K562 (cell line): ENCODE measurements around the gene GRM2. TPM values are rescaled to one million over a fixed set of nuclear protein-coding genes. Genes with fewer than 3 reads are reported as not detected.

ENCODE experiments used
- ATAC-seq: fragments of 200-7000 bp; cut with Tn5 transposase; 3 replicates; pipeline ENCODE4 v1.9.1; 2020; ENCODE audit warnings: moderate library complexity
- BruUV-seq: library from RNA; stranded (reverse); fragments of 400-500 nt; replicated peaks from 2 replicates; lab custom pipeline; 2021; lab: Mats Ljungman, UMichigan
- CTCF ChIA-PET: fragments of 300-600 bp; formaldehyde crosslinking; extraction: SDS; loops from one replicate; lab custom pipeline; 2021; ENCODE audit warnings: low intra/inter-chr PET ratio; lab: Yijun Ruan, JAX
- POLR2A ChIA-PET: fragments of 300-600, 350-650 bp; sonication (Branson Sonifier 250); formaldehyde crosslinking; extraction: SDS; loops from one replicate; lab custom pipeline; 2021; ENCODE audit warnings: antibody characterized with exemption, inconsistent platforms; lab: Yijun Ruan, JAX
- DNase-seq, 4 experiments: peaks; one replicate each; pipeline versions ENCODE4 v3.0.0 to v3.0.0-alpha.2; 2011 to 2018; ENCODE audit warnings: low spot score in 3 of 4, mixed read lengths in 3 of 4; ENCODE audit errors: extremely low read depth in 1 of 4
- FAIRE-seq: peaks from 2 replicates; lab custom pipeline; 2011; peaks lifted over from hg19 to GRCh38; lab: Jason Lieb, UNC
- H2AFZ ChIP-seq: 2 replicates; pipeline ENCODE4 v1.6.0; 2011; ENCODE audit warnings: low read depth, low read length, control low read depth, inconsistent platforms
- H3K27ac ChIP-seq: fragments of 200-600 bp; 3 replicates; pipeline ENCODE4 v1.8.0; 2011; ENCODE audit warnings: low read depth, mild to moderate bottlenecking, control low read depth, inconsistent platforms, low read length, moderate library complexity, mixed read lengths; ENCODE audit errors: extremely low read depth
- H3K27me3 ChIP-seq, 2 experiments: fragments of 300-600 bp in 1 of 2; 2 replicates in 1 of 2; 3 replicates in 1 of 2; pipeline versions ENCODE4 v1.6.0 to v1.8.0; 2011; ENCODE audit warnings: inconsistent platforms in 2 of 2, low read length in 2 of 2, mild to moderate bottlenecking in 1 of 2, mixed read lengths in 1 of 2, moderate library complexity in 1 of 2; ENCODE audit not compliant: control insufficient read depth in 2 of 2, insufficient read depth in 2 of 2
- H3K36me3 ChIP-seq: fragments of 300-600 bp; 3 replicates; pipeline ENCODE4 v1.8.0; 2011; ENCODE audit warnings: mild to moderate bottlenecking, low read length, inconsistent platforms; ENCODE audit not compliant: control insufficient read depth, insufficient read depth
- H3K4me1 ChIP-seq, 2 experiments: fragments of 200-600 bp in 1 of 2; replicated peaks in 1 of 2; 2 replicates in 1 of 2; 3 replicates in 1 of 2; pipeline versions ENCODE4 v1.5.1 to v1.8.0; 2011; ENCODE audit warnings: inconsistent platforms in 2 of 2, low read length in 2 of 2, mild to moderate bottlenecking in 1 of 2, mixed read lengths in 1 of 2, moderate library complexity in 1 of 2; ENCODE audit not compliant: control insufficient read depth in 2 of 2, insufficient read depth in 2 of 2
- H3K4me2 ChIP-seq: 2 replicates; pipeline ENCODE4 v1.6.1; 2011; ENCODE audit warnings: low read length, control low read depth, inconsistent platforms, mixed read lengths; ENCODE audit not compliant: insufficient read depth
- H3K4me3 ChIP-seq: fragments of 200-600 bp; sonication (generic), shearing (Covaris generic); 2 replicates; pipeline ENCODE4 v1.5.1; 2016; ENCODE audit warnings: control low read depth, inconsistent platforms
- H3K79me2 ChIP-seq: fragments of 200-600 bp; 3 replicates; pipeline ENCODE4 v1.8.0; 2011; ENCODE audit warnings: low read length, inconsistent platforms; ENCODE audit not compliant: control insufficient read depth, insufficient read depth
- H3K9ac ChIP-seq, 2 experiments: 2 replicates each; pipeline versions ENCODE4 v1.6.0 to v1.6.1; 2011; ENCODE audit warnings: low read depth in 2 of 2, low read length in 2 of 2, control low read depth in 1 of 2, inconsistent platforms in 1 of 2, mild to moderate bottlenecking in 1 of 2, mixed read lengths in 1 of 2; ENCODE audit not compliant: insufficient read depth in 1 of 2
- H3K9me1 ChIP-seq: one replicate; pipeline ENCODE4 v1.6.0; 2011; ENCODE audit warnings: inconsistent platforms, mild to moderate bottlenecking, low read length, moderate library complexity; ENCODE audit not compliant: control insufficient read depth, insufficient read depth
- H3K9me3 ChIP-seq: replicated peaks from 2 replicates; pipeline ENCODE4 v1.5.1; 2011; ENCODE audit warnings: low read depth, low read length, inconsistent platforms; ENCODE audit not compliant: control insufficient read depth, insufficient read depth
- H4K20me1 ChIP-seq: replicated peaks from 2 replicates; pipeline ENCODE4 v1.6.1; 2011; ENCODE audit warnings: low read length, inconsistent platforms, mixed read lengths; ENCODE audit not compliant: control insufficient read depth, insufficient read depth
- ARID1B ChIP-seq: fragments of 450-650 bp; IDR thresholded peaks from 2 replicates; pipeline ENCODE4 v1.6.1; 2016; ENCODE audit warnings: antibody characterized with exemption, mild to moderate bottlenecking, inconsistent platforms
- NBN ChIP-seq: fragments of 450-650 bp; IDR thresholded peaks from 2 replicates; pipeline ENCODE4 v1.6.1; 2016; ENCODE audit warnings: low read depth, mild to moderate bottlenecking
- NFYB ChIP-seq: IDR thresholded peaks from 2 replicates; pipeline ENCODE4 v1.6.1; 2011; ENCODE audit warnings: mild to moderate bottlenecking, moderate library complexity; ENCODE audit not compliant: insufficient read length; ENCODE audit errors: extremely low read depth
- ZNF224 ChIP-seq: sonication (generic); formaldehyde crosslinking; IDR thresholded peaks from 2 replicates; pipeline ENCODE4 v1.8.0; 2022; ENCODE audit warnings: mild to moderate bottlenecking, missing genetic modification reagents
- WGBS: fragments of 100-300 bp; shearing (Covaris generic); methylation state at CpG from one replicate; pipeline ENCODE4 v1.1.6; 2016; ENCODE audit warnings: low coverage, mixed read lengths; ENCODE audit not compliant: insufficient coverage; ENCODE audit errors: missing lambda C conversion rate; 5-methylcytosine and 5-hydroxymethylcytosine counted together
- in situ Hi-C: fragments of 300-500 bp; cut with MboI; formaldehyde crosslinking; loops from 4 replicates; pipeline ENCODE4 v1.15.0; 2018; ENCODE audit warnings: inconsistent platforms, mixed read lengths
- intact Hi-C: fragments of 100-400 bp; cut with micrococcal nuclease; formaldehyde crosslinking; loops from 2 replicates; pipeline ENCODE4 v1.14.2; 2022
- polyA plus RNA-seq, 8 experiments: library from polyadenylated mRNA; depleted of rRNA in 4 of 8; stranded (reverse) in 5 of 8; unstranded in 3 of 8; fragments of >200 nt; fragmentation: Nextera tagmentation in 2 of 8; fragmentation: Illumina TruSeq in 1 of 8; extraction: Ambion mirVana in 2 of 8; extraction: Trizol in 1 of 8; gene quantifications; 2 replicates each; pipeline versions ENCODE4 v1.2.1 to v1.2.3, GENCODE V29; 2011 to 2014; ENCODE audit warnings: inconsistent platforms in 1 of 8, missing spikeins in 1 of 8
- total RNA-seq, 7 experiments: library from RNA; depleted of rRNA in 6 of 7; stranded (reverse); fragments of >200 nt in 6 of 7; fragmentation: Illumina TruSeq in 2 of 7; extraction: Trizol in 2 of 7; gene quantifications; 2 replicates each; pipeline versions ENCODE4 v1.2.1 to v1.2.3, GENCODE V29; 2011 to 2021; ENCODE audit warnings: low replicate concordance in 1 of 7
- TF ChIP-seq, protein P1 (sequence below): sonication (generic); formaldehyde crosslinking; IDR thresholded peaks from 2 replicates; pipeline ENCODE4 v1.8.0; 2022; ENCODE audit warnings: mild to moderate bottlenecking, low read depth, missing genetic modification reagents

Gene GRM2
- total and polyA plus RNA-seq, 9 of the 15 experiments (the other 6 are each of a cell fraction or from before 2014, with no cell fraction given) = not detected

DNA sequence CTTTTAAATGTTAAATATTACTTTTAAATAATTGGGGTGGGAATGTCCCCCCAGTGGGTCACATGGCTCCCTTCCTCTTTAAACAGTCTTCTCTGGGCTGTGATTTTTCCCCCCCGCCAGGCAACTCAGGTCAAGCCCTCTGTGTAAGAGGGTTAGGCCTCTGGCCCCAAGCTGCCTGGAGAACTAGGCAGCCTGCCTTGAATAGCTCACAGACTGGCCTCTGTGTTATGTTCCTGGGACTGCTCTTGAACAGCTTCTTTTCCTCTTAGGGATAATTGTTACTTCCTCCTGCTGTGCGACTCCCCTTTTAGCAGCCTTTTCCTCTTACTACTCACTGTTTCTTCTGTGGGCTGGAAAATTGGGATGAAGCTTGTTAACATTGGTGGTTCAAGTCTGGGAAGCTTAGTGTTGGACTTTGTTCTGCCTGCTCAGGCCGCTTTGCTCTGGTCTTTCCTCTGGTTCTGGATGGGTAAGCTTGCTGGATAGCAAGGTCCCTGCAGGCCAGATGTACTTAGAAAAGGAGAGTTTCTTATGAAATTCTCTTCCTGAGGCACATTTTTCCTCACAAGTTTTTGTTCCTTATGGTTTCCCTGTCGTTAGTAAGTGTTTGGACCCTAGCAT is 33.6 kb upstream of the GRM2 start:
- TF ChIP-seq ZNF224 (CRISPR knock-in tag) (no peak), NFYB (no peak), ARID1B (no peak), NBN (no peak)
- TF ChIP-seq, protein P1, sequence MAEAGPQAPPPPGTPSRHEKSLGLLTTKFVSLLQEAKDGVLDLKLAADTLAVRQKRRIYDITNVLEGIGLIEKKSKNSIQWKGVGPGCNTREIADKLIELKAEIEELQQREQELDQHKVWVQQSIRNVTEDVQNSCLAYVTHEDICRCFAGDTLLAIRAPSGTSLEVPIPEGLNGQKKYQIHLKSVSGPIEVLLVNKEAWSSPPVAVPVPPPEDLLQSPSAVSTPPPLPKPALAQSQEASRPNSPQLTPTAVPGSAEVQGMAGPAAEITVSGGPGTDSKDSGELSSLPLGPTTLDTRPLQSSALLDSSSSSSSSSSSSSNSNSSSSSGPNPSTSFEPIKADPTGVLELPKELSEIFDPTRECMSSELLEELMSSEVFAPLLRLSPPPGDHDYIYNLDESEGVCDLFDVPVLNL (CRISPR knock-in tag) = no peak
- Histone ChIP-seq H4K20me1 (no peaks in the 10 kb centered on the region), H3K9me3 (no peaks in the 10 kb centered on the region), H3K4me1 (peaks cover 21 to 26% of the 10 kb centered on the region in 2 experiments; a peak in 4 of 5 replicates), H2AFZ (no peak overlapping the region), H3K4me2 (no peak overlapping the region), H3K79me2 (peaks cover 10% of the 10 kb centered on the region; the same call in 2 of the 3 replicates), H3K9me1 (no peaks in the 10 kb centered on the region), H3K4me3 (no peak overlapping the region), H3K27ac (no peak overlapping the region), H3K27me3 (no peaks in the 10 kb centered on the region), H3K9ac (no peak overlapping the region), H3K36me3 (peaks cover 10% of the 10 kb centered on the region; the same call in 1 of the 3 replicates)
- FAIRE-seq (no peak), ATAC-seq (no peak), DNase-seq (no peak)
- in situ Hi-C loops (no loop called here), intact Hi-C loops (no loop called here)
- CTCF ChIA-PET = no interaction called here
- POLR2A ChIA-PET = interaction anchor here (0.7 to 2.8 kb wide), 4 partner anchors 9 to 1040 kb away, joined by 3 to 19 read pairs (median 4); partner anchors contain the start of gene DCAF1
- WGBS = 85% methylated on average over 4 of the region's 4 CpGs
- no TSS peak for BruUV-seq
